Smooth muscle cell (in vitro differentiated cells): ENCODE measurements around the gene AOPEP. TPM values are rescaled to one million over a fixed set of nuclear protein-coding genes. Genes with fewer than 3 reads are reported as not detected.

Experiments
- DNase-seq: peaks from one replicate; lab custom pipeline; 2025; ENCODE audit not compliant: unreplicated experiment; lab: John Stamatoyannopoulos, UW
- H2AFZ ChIP-seq: fragments of 200-600 bp; sonication (generic); 2 replicates; pipeline ENCODE4 v1.6.0; 2016; ENCODE audit warnings: antibody characterized with exemption, low read depth, mild to moderate bottlenecking
- H3F3A ChIP-seq: fragments of 200-600 bp; sonication (generic); 2 replicates; pipeline ENCODE4 v1.6.0; 2017; ENCODE audit warnings: antibody characterized with exemption, low read depth
- H3K27ac ChIP-seq: fragments of 200-600 bp; sonication (generic); 2 replicates; pipeline ENCODE4 v1.5.1; 2016; ENCODE audit warnings: low read depth, mild to moderate bottlenecking
- H3K27me3 ChIP-seq: fragments of 200-600 bp; sonication (generic); 2 replicates; pipeline ENCODE4 v1.6.1; 2016; ENCODE audit warnings: low read depth, mild to moderate bottlenecking
- H3K36me3 ChIP-seq: fragments of 200-600 bp; sonication (generic); 2 replicates; pipeline ENCODE4 v1.5.1; 2016; ENCODE audit warnings: low read depth
- H3K4me1 ChIP-seq: fragments of 200-600 bp; sonication (generic); 2 replicates; pipeline ENCODE4 v1.5.1; 2016; ENCODE audit warnings: low read depth
- H3K4me2 ChIP-seq: fragments of 200-600 bp; sonication (generic); 2 replicates; pipeline ENCODE4 v1.6.0; 2016; ENCODE audit warnings: mild to moderate bottlenecking
- H3K4me3 ChIP-seq: fragments of 200-600 bp; sonication (generic); 2 replicates; pipeline ENCODE4 v1.5.1; 2016; ENCODE audit warnings: mild to moderate bottlenecking
- H3K79me2 ChIP-seq: fragments of 200-600 bp; sonication (generic); 2 replicates; pipeline ENCODE4 v1.6.0; 2016; ENCODE audit warnings: low read depth, mild to moderate bottlenecking
- H3K9ac ChIP-seq: fragments of 200-600 bp; sonication (generic); 2 replicates; pipeline ENCODE4 v1.6.0; 2016; ENCODE audit warnings: low read depth
- H3K9me3 ChIP-seq: fragments of 200-600 bp; sonication (generic); replicated peaks from 2 replicates; pipeline ENCODE4 v1.5.1; 2016; ENCODE audit warnings: low read depth
- H4K20me1 ChIP-seq: fragments of 200-600 bp; sonication (generic); 2 replicates; pipeline ENCODE4 v1.6.0; 2016; ENCODE audit warnings: low read depth
- WGBS: methylation state at CpG from one replicate; pipeline ENCODE4 v1.1.7; 2016; ENCODE audit warnings: low lambda C conversion rate; 5-methylcytosine and 5-hydroxymethylcytosine counted together
- polyA plus RNA-seq: library from polyadenylated mRNA; unstranded; fragments of >200 nt; fragmentation: Nextera tagmentation; extraction: Ambion mirVana; gene quantifications from 2 replicates; pipeline ENCODE4 v1.2.1, GENCODE V29; 2016
- total RNA-seq: library from RNA; depleted of rRNA; stranded (reverse); fragments of >200 nt; gene quantifications from 2 replicates; pipeline ENCODE4 v1.2.3, GENCODE V29; 2014
- TF ChIP-seq, protein P1 (sequence below): fragments of 200-600 bp; sonication (generic); IDR thresholded peaks from 2 replicates; pipeline ENCODE4 v1.5.1; 2017; ENCODE audit warnings: borderline replicate concordance, mild to moderate bottlenecking, antibody characterized with exemption; ENCODE audit not compliant: insufficient read depth, poor library complexity, severe bottlenecking

Gene AOPEP
- total and polyA plus RNA-seq, 2 experiments from 2014 or later = 52.7 to 94.9 TPM

DNA sequence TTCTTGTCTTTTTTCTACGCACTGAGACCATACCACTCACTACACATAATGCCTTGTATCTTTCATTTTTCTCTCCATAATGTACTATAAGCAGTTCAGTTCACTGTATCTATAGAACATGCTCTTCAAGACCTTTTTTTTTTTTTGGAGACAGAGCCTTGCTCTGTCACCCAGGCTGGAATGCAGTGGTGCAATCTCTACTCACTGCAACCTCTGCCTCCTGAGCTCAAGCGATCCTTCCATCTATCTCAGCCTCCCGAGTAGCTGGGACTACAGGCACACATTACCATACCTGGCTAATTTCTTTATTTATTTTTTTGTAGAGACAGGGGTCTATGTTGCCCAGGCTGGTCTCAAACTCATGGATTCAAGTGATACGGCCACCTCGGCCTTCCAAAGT is 382.3 kb downstream of the AOPEP start:
- no peaks in the 10 kb centered on the region for H4K20me1 ChIP-seq
- no peaks in the 10 kb centered on the region for H3K36me3 ChIP-seq
- no peak for DNase-seq
- peak overlapping the region; percentile 35 for H3K27ac ChIP-seq
- TF ChIP-seq, protein P1, sequence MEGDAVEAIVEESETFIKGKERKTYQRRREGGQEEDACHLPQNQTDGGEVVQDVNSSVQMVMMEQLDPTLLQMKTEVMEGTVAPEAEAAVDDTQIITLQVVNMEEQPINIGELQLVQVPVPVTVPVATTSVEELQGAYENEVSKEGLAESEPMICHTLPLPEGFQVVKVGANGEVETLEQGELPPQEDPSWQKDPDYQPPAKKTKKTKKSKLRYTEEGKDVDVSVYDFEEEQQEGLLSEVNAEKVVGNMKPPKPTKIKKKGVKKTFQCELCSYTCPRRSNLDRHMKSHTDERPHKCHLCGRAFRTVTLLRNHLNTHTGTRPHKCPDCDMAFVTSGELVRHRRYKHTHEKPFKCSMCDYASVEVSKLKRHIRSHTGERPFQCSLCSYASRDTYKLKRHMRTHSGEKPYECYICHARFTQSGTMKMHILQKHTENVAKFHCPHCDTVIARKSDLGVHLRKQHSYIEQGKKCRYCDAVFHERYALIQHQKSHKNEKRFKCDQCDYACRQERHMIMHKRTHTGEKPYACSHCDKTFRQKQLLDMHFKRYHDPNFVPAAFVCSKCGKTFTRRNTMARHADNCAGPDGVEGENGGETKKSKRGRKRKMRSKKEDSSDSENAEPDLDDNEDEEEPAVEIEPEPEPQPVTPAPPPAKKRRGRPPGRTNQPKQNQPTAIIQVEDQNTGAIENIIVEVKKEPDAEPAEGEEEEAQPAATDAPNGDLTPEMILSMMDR = no peak
- WGBS = 81% methylated on average over 5 of the region's 5 CpGs
- peaks cover 3% of the 10 kb centered on the region for H3F3A ChIP-seq
- H2AFZ ChIP-seq = no peak overlapping the region
- no peaks in the 10 kb centered on the region for H3K27me3 ChIP-seq
- H3K79me2 ChIP-seq = no peaks in the 10 kb centered on the region
- H3K4me1 ChIP-seq = no peaks in the 10 kb centered on the region
- H3K4me2 ChIP-seq = peak overlapping the region; percentile 12
- H3K4me3 ChIP-seq = no peak overlapping the region
- no peak overlapping the region for H3K9ac ChIP-seq
- H3K9me3 ChIP-seq = no peaks in the 10 kb centered on the region

GRCh38 chr9:95109456-95109855 is 383.0 kb downstream of the AOPEP start:
- H3F3A ChIP-seq = peaks cover 3% of the 10 kb centered on the region
- TF ChIP-seq, protein P1 = no peak
- no peak overlapping the region for H3K4me2 ChIP-seq
- 96% methylated on average over 8 of the region's 8 CpGs for WGBS
- no peaks in the 10 kb centered on the region for H4K20me1 ChIP-seq
- no peak overlapping the region for H3K27ac ChIP-seq
- no peaks in the 10 kb centered on the region for H3K27me3 ChIP-seq
- no peak overlapping the region for H3K4me3 ChIP-seq
- no peaks in the 10 kb centered on the region for H3K36me3 ChIP-seq
- H3K4me1 ChIP-seq = no peaks in the 10 kb centered on the region
- no peak for DNase-seq
- no peaks in the 10 kb centered on the region for H3K9me3 ChIP-seq
- H3K9ac ChIP-seq = no peak overlapping the region
- no peak overlapping the region for H2AFZ ChIP-seq
- H3K79me2 ChIP-seq = no peaks in the 10 kb centered on the region

DNA sequence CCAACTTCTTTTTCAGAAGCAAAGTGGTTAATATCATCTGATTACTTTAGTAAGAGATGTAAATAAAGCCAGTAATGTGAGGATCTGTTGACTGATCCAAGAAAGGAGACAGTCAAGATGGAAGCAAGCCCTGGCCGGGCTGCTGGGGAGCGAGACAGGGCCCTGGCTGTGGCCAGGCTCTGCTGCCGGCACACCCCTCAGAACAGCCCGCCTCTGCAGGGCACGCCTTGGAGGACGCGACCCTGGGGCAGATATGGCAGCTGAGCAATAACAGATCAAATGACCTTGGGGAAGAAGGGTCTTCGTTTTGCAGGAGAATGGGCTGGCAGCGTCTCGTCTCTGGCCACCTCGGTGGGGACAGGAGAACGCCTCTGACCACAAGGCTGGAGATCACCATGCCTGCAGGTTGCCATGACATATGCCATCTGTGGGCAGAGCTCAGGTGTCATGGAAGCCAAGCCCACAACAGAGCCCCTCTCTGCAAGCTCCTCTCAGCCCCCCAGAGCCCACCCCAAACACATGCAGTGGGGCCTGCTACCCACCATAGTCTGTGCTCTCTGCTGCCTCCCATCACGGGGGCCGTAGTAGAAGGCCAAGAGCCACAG is 384.5 kb downstream of the AOPEP start:
- no peaks in the 10 kb centered on the region for H4K20me1 ChIP-seq
- no peak overlapping the region for H3K4me2 ChIP-seq
- no peaks in the 10 kb centered on the region for H3K36me3 ChIP-seq
- H3K4me1 ChIP-seq = no peaks in the 10 kb centered on the region
- no peaks in the 10 kb centered on the region for H3K27me3 ChIP-seq
- no peaks in the 10 kb centered on the region for H3K79me2 ChIP-seq
- WGBS = 92% methylated on average over 14 of the region's 14 CpGs
- peaks cover 3% of the 10 kb centered on the region for H3F3A ChIP-seq
- no peak overlapping the region for H3K9ac ChIP-seq
- TF ChIP-seq, protein P1 = no peak
- no peaks in the 10 kb centered on the region for H3K9me3 ChIP-seq
- no peak for DNase-seq
- no peak overlapping the region for H3K4me3 ChIP-seq
- no peak overlapping the region for H3K27ac ChIP-seq
- H2AFZ ChIP-seq = no peak overlapping the region

DNA sequence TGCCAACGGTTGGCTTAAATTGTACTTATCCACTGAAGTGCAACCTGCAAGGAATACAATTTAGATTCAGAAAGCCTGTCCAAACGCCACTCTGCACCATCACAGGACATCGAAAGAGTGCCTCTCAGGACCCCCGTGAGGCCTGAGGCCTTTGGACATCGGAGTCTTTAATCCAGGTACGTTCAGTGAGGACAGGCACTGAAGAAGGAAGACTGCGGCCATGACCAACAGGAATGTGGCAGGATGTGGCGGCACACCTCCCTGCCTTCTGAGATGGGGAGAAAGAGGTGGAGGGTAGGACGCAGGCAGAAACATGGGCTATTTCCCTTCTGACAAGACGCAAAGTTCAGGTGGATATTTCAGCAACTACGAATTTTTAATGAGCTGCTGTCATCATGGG is 385.2 kb downstream of the AOPEP start:
- Histone ChIP-seq H3K79me2 (no peaks in the 10 kb centered on the region), H4K20me1 (no peaks in the 10 kb centered on the region), H3K9ac (no peak overlapping the region), H3K36me3 (no peaks in the 10 kb centered on the region), H3K9me3 (no peaks in the 10 kb centered on the region), H3K27me3 (no peaks in the 10 kb centered on the region), H3F3A (peaks cover 3% of the 10 kb centered on the region), H2AFZ (no peak overlapping the region), H3K4me3 (no peak overlapping the region), H3K4me1 (no peaks in the 10 kb centered on the region), H3K27ac (no peak overlapping the region), H3K4me2 (no peak overlapping the region)
- TF ChIP-seq, protein P1 = no peak
- no peak for DNase-seq
- 97% methylated on average over 11 of the region's 11 CpGs for WGBS
